ENCODE results near the gene MAGED1.

GRCh38 chrX:51905711-51906110 is 12.3 kb downstream of the MAGED1 start:
- TF ChIP-seq CTCF (IDR thresholded peaks at IDR 0.05 in 8 of 11, conservative IDR thresholded peaks at IDR 0.05 in 3 of 11): no peak
- no peak for TF ChIP-seq POLR2AphosphoS5 (IDR thresholded peaks at IDR 0.05)
- no peak for TF ChIP-seq POLR2A (IDR thresholded peaks at IDR 0.05)
